Thyroid gland (tissue), 4 donors: ENCODE results near the gene DYNLT1. TPM values are rescaled to one million over a fixed set of nuclear protein-coding genes. Genes with fewer than 3 reads are reported as not detected.

ENCODE experiments used
- DNase-seq, 2 donors: peaks; one replicate each; pipeline ENCODE4 v3.0.0-alpha.2; 2019
- H3K27ac ChIP-seq, 3 donors: fragments of 200-600 bp; sonication (generic); 1 replicate in 2 of 3; 2 replicates in 1 of 3; pipeline ENCODE4 v1.5.1; 2016 to 2019; ENCODE audit warnings: mild to moderate bottlenecking in 1 of 3, moderate library complexity in 1 of 3
- H3K27me3 ChIP-seq: fragments of 200-600 bp; sonication (generic); one replicate; pipeline ENCODE4 v1.5.1; 2019
- H3K36me3 ChIP-seq, 2 donors: fragments of 200-600 bp; sonication (generic); one replicate each; pipeline ENCODE4 v1.5.1; 2016 to 2019
- H3K4me1 ChIP-seq, 2 donors: fragments of 200-600 bp; sonication (generic); one replicate each; pipeline ENCODE4 v1.5.1; 2017 to 2019
- H3K4me3 ChIP-seq, 3 donors: fragments of 200-600 bp; sonication (generic); replicated peaks in 1 of 3; 1 replicate in 2 of 3; 2 replicates in 1 of 3; pipeline ENCODE4 v1.5.1; 2016; ENCODE audit warnings: mild to moderate bottlenecking in 1 of 3
- H3K9me3 ChIP-seq: fragments of 200-600 bp; sonication (generic); one replicate; pipeline ENCODE4 v1.5.1; 2017
- POLR2A ChIP-seq, 2 donors: fragments of 450-650 bp; IDR thresholded peaks; one replicate each; pipeline ENCODE4 v1.6.1; 2017; ENCODE audit warnings: antibody characterized with exemption in 2 of 2, mild to moderate bottlenecking in 2 of 2, moderate library complexity in 1 of 2
- WGBS, 2 donors: methylation state at CpG; one replicate each; pipeline ENCODE4 v1.1.5; 2017; 5-methylcytosine and 5-hydroxymethylcytosine counted together
- intact Hi-C: fragments of 100-400 bp; cut with DNase I; formaldehyde crosslinking; loops from one replicate; pipeline ENCODE4 v1.15.1; 2023
- total RNA-seq, 4 donors: library from RNA; depleted of rRNA; stranded (reverse); fragments of >200 nt; gene quantifications; one replicate each; pipeline ENCODE4 v1.2.3, GENCODE V29; 2016
- TF ChIP-seq, protein P1 (sequence below), 6 experiments: fragments of 200-600 bp in 3 of 6; fragments of 450-650 bp in 3 of 6; sonication (generic) in 3 of 6; IDR thresholded peaks; one replicate each; pipeline ENCODE4 v1.5.1; 2016 to 2019; ENCODE audit warnings: antibody characterized with exemption in 6 of 6, mild to moderate bottlenecking in 2 of 6, inconsistent platforms in 1 of 6, moderate library complexity in 1 of 6

Gene DYNLT1
- total RNA-seq, 4 donors from 2014 or later = 76.6 to 113 (median 93.4) TPM

- no peaks in the 10 kb centered on the region for H3K27me3 ChIP-seq
- H3K9me3 ChIP-seq = no peaks in the 10 kb centered on the region
- no peaks in the 10 kb centered on the region for H3K36me3 ChIP-seq
- H3K27ac ChIP-seq = no peak overlapping the region
- no peaks in the 10 kb centered on the region for H3K4me1 ChIP-seq
- no peak for TF ChIP-seq POLR2A (IDR thresholded peaks at IDR 0.05)
- TF ChIP-seq, protein P1, sequence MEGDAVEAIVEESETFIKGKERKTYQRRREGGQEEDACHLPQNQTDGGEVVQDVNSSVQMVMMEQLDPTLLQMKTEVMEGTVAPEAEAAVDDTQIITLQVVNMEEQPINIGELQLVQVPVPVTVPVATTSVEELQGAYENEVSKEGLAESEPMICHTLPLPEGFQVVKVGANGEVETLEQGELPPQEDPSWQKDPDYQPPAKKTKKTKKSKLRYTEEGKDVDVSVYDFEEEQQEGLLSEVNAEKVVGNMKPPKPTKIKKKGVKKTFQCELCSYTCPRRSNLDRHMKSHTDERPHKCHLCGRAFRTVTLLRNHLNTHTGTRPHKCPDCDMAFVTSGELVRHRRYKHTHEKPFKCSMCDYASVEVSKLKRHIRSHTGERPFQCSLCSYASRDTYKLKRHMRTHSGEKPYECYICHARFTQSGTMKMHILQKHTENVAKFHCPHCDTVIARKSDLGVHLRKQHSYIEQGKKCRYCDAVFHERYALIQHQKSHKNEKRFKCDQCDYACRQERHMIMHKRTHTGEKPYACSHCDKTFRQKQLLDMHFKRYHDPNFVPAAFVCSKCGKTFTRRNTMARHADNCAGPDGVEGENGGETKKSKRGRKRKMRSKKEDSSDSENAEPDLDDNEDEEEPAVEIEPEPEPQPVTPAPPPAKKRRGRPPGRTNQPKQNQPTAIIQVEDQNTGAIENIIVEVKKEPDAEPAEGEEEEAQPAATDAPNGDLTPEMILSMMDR (IDR thresholded peaks at IDR 0.05) = no peak
- no peak overlapping the region for H3K4me3 ChIP-seq
- DNase-seq = no peak
- intact Hi-C loops = no loop called here
- WGBS, 2 donors = 74 to 89% methylated on average over 17 of the region's 18 CpGs
Observed at GRCh38 chr6:158599635-158600034, 44.9 kb downstream of the DYNLT1 start.

DNA sequence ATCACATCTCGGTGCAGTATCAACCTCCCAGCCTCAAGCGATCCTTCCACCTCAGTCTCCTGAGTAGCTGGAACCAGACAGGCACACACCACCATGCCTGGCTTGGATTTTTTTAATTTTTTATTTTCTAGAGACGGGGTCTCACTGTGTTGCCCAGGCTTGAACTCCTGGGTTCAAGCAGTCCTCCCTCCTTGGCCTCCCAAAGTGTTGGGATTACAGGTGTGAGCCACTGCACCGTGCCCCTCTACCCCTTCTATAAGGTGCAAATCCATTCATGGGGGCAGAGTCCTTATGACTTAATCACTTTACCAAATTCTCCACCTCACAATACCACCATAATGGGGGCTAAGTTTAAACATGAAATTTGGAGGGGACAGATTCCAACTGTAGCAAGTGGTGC is 47.0 kb downstream of the DYNLT1 start:
- Histone ChIP-seq H3K27ac (no peak overlapping the region), H3K9me3 (no peaks in the 10 kb centered on the region), H3K27me3 (no peaks in the 10 kb centered on the region), H3K4me3 (no peak overlapping the region), H3K4me1 (no peaks in the 10 kb centered on the region), H3K36me3 (peaks cover 0 to 7% of the 10 kb centered on the region in 2 donors)
- TF ChIP-seq POLR2A (IDR thresholded peaks at IDR 0.05) = no peak
- TF ChIP-seq, protein P1 (IDR thresholded peaks at IDR 0.05) = no peak
- no peak for DNase-seq
- 98 to 100% methylated on average over 4 of the region's 4 CpGs for WGBS, 2 donors
- intact Hi-C loops = no loop called here

GRCh38 chr6:158596861-158597260 is 47.7 kb downstream of the DYNLT1 start:
- H3K27ac ChIP-seq = no peak overlapping the region
- DNase-seq = no peak
- H3K27me3 ChIP-seq = no peaks in the 10 kb centered on the region
- no peaks in the 10 kb centered on the region for H3K9me3 ChIP-seq
- intact Hi-C loops = no loop called here
- H3K4me1 ChIP-seq = no peaks in the 10 kb centered on the region
- peaks cover 2 to 8% of the 10 kb centered on the region in 2 donors for H3K36me3 ChIP-seq
- WGBS, 2 donors = 68 to 85% methylated on average over 6 of the region's 6 CpGs
- TF ChIP-seq, protein P1 (IDR thresholded peaks at IDR 0.05) = no peak
- no peak for TF ChIP-seq POLR2A (IDR thresholded peaks at IDR 0.05)
- H3K4me3 ChIP-seq = no peak overlapping the region

GRCh38 chr6:158595223-158595622 is 49.3 kb downstream of the DYNLT1 start:
- no peaks in the 10 kb centered on the region for H3K27me3 ChIP-seq
- no peak overlapping the region for H3K4me3 ChIP-seq
- intact Hi-C loops = no loop called here
- peaks cover 11 to 14% of the 10 kb centered on the region in 2 donors for H3K36me3 ChIP-seq
- 78 to 94% methylated on average over 5 of the region's 5 CpGs for WGBS, 2 donors
- no peak overlapping the region for H3K27ac ChIP-seq
- no peaks in the 10 kb centered on the region for H3K9me3 ChIP-seq
- TF ChIP-seq, protein P1 (IDR thresholded peaks at IDR 0.05) = no peak
- no peak for TF ChIP-seq POLR2A (IDR thresholded peaks at IDR 0.05)
- H3K4me1 ChIP-seq = no peaks in the 10 kb centered on the region
- no peak for DNase-seq

DNA sequence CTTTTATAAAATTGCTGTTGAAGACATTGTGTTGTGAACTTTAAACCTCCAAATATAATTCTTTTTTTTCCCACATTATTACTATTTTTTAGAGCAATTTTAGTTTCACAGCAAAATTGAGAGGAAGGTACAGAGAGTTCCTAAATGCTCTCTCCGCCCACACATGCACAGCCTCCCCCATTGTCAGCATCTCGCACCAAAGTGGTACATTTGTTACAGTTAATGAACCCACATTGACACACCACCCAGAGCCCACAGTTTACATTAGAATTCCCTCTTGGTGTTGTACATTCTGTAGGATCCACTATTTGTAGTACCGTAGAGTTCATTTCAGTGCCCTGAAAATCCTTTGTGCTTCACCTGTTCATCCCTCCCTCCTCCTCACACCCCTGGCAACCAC is 50.9 kb downstream of the DYNLT1 start:
- no peak for TF ChIP-seq POLR2A (IDR thresholded peaks at IDR 0.05)
- TF ChIP-seq, protein P1 (IDR thresholded peaks at IDR 0.05) = no peak
- Histone ChIP-seq H3K36me3 (peaks cover 17 to 22% of the 10 kb centered on the region in 2 donors), H3K27me3 (no peaks in the 10 kb centered on the region), H3K4me1 (no peaks in the 10 kb centered on the region), H3K4me3 (no peak overlapping the region), H3K9me3 (no peaks in the 10 kb centered on the region), H3K27ac (no peak overlapping the region)
- DNase-seq = no peak
- WGBS, 2 donors = 96 to 98% methylated on average over 3 of the region's 3 CpGs
- intact Hi-C loops = no loop called here
